Endometrial microvascular endothelial cells (primary cell): Measurements from ENCODE around the gene TCP11L1. TPM values are rescaled to one million over a fixed set of nuclear protein-coding genes. Genes with fewer than 3 reads are reported as not detected.
"Not testable (repeated sequence)": the region's sequence is repeated elsewhere in the genome, so short reads cannot be mapped to it uniquely, and the experiment has no call there.

Experiments
- in situ Hi-C: cut with HindIII; loops from 2 replicates; pipeline ENCODE4 v1.10.0; 2017; ENCODE audit warnings: low sequenced_read_pairs, low pct_unique_long_range_greater_than_20kb; ENCODE audit errors: inconsistent ontology term
- total RNA-seq: library from RNA; depleted of rRNA; stranded (reverse); fragments of >200 nt; gene quantifications from one replicate; pipeline ENCODE4 v1.2.3, GENCODE V29; 2015; ENCODE audit errors: inconsistent ontology term

The TCP11L1 gene
- total RNA-seq, 1 donor from 2014 or later: 24.0 TPM

GRCh38 chr11:33027233-33027632, 12.1 kb upstream of the TCP11L1 start:
- in situ Hi-C loops: no loop called here

GRCh38 chr11:33027846-33028536, 11.4 kb upstream of the TCP11L1 start:
- in situ Hi-C loops: no loop called here

- in situ Hi-C loops: no loop called here
Observed at GRCh38 chr11:33028537-33028914, 10.8 kb upstream of the TCP11L1 start.

GRCh38 chr11:33029218-33029617, 10.2 kb upstream of the TCP11L1 start:
- in situ Hi-C loops: not testable (repeated sequence)

- in situ Hi-C loops: no loop called here
Observed at GRCh38 chr11:33033493-33033892, 5.9 kb upstream of the TCP11L1 start.

- in situ Hi-C loops: no loop called here
Observed at GRCh38 chr11:33035011-33035410, 4.4 kb upstream of the TCP11L1 start.

GRCh38 chr11:33040033-33040861, 875 bp downstream of the TCP11L1 start:
- in situ Hi-C loops: no loop called here

- in situ Hi-C loops: no loop called here
Observed at GRCh38 chr11:33040862-33041453, 1.6 kb downstream of the TCP11L1 start.

GRCh38 chr11:33043221-33043830, 4.0 kb downstream of the TCP11L1 start:
- in situ Hi-C loops: no loop called here

GRCh38 chr11:33044285-33044756, 4.9 kb downstream of the TCP11L1 start:
- in situ Hi-C loops: no loop called here

- in situ Hi-C loops: no loop called here
Observed at GRCh38 chr11:33045551-33046255, 6.3 kb downstream of the TCP11L1 start.

- in situ Hi-C loops: not testable (repeated sequence)
Observed at GRCh38 chr11:33048701-33049100, 9.3 kb downstream of the TCP11L1 start.

GRCh38 chr11:33049565-33050408, 10.4 kb downstream of the TCP11L1 start:
- in situ Hi-C loops: not testable (repeated sequence)

GRCh38 chr11:33052231-33052630, 12.9 kb downstream of the TCP11L1 start:
- in situ Hi-C loops: no loop called here

- in situ Hi-C loops: no loop called here
Observed at GRCh38 chr11:33055375-33055774, 16.0 kb downstream of the TCP11L1 start.

- in situ Hi-C loops: no loop called here
Observed at GRCh38 chr11:33057284-33057683, 17.9 kb downstream of the TCP11L1 start.

GRCh38 chr11:33059331-33060007, 20.1 kb downstream of the TCP11L1 start:
- in situ Hi-C loops: no loop called here
